PFSK-1 (cell line): ENCODE results near the gene PRLR.

Source experiments
- FOXP2 ChIP-seq: optimal IDR thresholded peaks from 2 replicates; pipeline ENCODE3; 2011; ENCODE audit warnings: borderline replicate concordance, control low read depth, inconsistent platforms; ENCODE audit not compliant: insufficient read depth; ENCODE audit errors: extremely low read length, extremely low read depth
- POLR2AphosphoS5 ChIP-seq: IDR thresholded peaks from 2 replicates; pipeline ENCODE4 v1.6.1; 2012; ENCODE audit warnings: low read depth, mild to moderate bottlenecking, control low read depth, low read length, moderate library complexity
- REST ChIP-seq, 2 experiments: IDR thresholded peaks; 2 replicates each; pipeline versions ENCODE4 v1.6.1 to v1.8.0; 2011 to 2012; ENCODE audit warnings: low read depth in 2 of 2, low read length in 2 of 2, control low read depth in 1 of 2, inconsistent platforms in 1 of 2, mild to moderate bottlenecking in 1 of 2, moderate library complexity in 1 of 2; ENCODE audit not compliant: insufficient read depth in 1 of 2
- SIN3A ChIP-seq: IDR thresholded peaks from 2 replicates; pipeline ENCODE4 v1.6.1; 2012; ENCODE audit warnings: mild to moderate bottlenecking, low read length, moderate library complexity, borderline replicate concordance; ENCODE audit not compliant: insufficient read depth
- TAF1 ChIP-seq: IDR thresholded peaks from 2 replicates; pipeline ENCODE4 v1.6.1; 2012; ENCODE audit warnings: low read length, control low read depth, borderline replicate concordance; ENCODE audit not compliant: insufficient read depth

The PRLR gene

GRCh38 chr5:35129921-35130485, 100.3 kb downstream of the PRLR start:
- TF ChIP-seq SIN3A (no peak), FOXP2 (no peak), POLR2AphosphoS5 (no peak), TAF1 (no peak), REST (IDR thresholded peaks at IDR 0.05; ENCODE audit: insufficient read depth in 1 of 2, low read depth in 2 of 2, low read length in 2 of 2) (no peak)

GRCh38 chr5:35129276-35129675, 101.0 kb downstream of the PRLR start:
- TF ChIP-seq TAF1, result no peak
- no peak for TF ChIP-seq POLR2AphosphoS5
- no peak for TF ChIP-seq REST (IDR thresholded peaks at IDR 0.05; ENCODE audit: insufficient read depth in 1 of 2, low read depth in 2 of 2, low read length in 2 of 2)
- no peak for TF ChIP-seq FOXP2
- no peak for TF ChIP-seq SIN3A

GRCh38 chr5:35127006-35127405, 103.3 kb downstream of the PRLR start:
- TF ChIP-seq SIN3A (no peak), FOXP2 (no peak), REST (IDR thresholded peaks at IDR 0.05; ENCODE audit: insufficient read depth in 1 of 2, low read depth in 2 of 2, low read length in 2 of 2) (no peak), POLR2AphosphoS5 (no peak), TAF1 (no peak)

- TF ChIP-seq TAF1 (no peak), SIN3A (no peak), REST (IDR thresholded peaks at IDR 0.05; ENCODE audit: insufficient read depth in 1 of 2, low read depth in 2 of 2, low read length in 2 of 2) (no peak), POLR2AphosphoS5 (no peak), FOXP2 (no peak)
Observed at GRCh38 chr5:35125746-35126145, 104.5 kb downstream of the PRLR start.

- TF ChIP-seq FOXP2 (no peak), TAF1 (no peak), SIN3A (no peak), POLR2AphosphoS5 (no peak), REST (IDR thresholded peaks at IDR 0.05; ENCODE audit: insufficient read depth in 1 of 2, low read depth in 2 of 2, low read length in 2 of 2) (no peak)
Observed at GRCh38 chr5:35124932-35125331, 105.4 kb downstream of the PRLR start.
